ENCODE data around the gene PARN.
"Not testable (repeated sequence)": the region's sequence is repeated elsewhere in the genome, so short reads cannot be mapped to it uniquely, and the experiment has no call there.

PARN gene

GRCh38 chr16:14574698-14575415 is 55.2 kb downstream of the PARN start:
- DNase-seq (ENCODE audit: low spot score) = not testable (repeated sequence)

GRCh38 chr16:14572535-14572934 is 57.5 kb downstream of the PARN start:
- no peak for DNase-seq (ENCODE audit: low spot score)

GRCh38 chr16:14569213-14569612 is 60.8 kb downstream of the PARN start:
- DNase-seq (ENCODE audit: low spot score) = no peak

- DNase-seq (ENCODE audit: low spot score) = no peak
Measured at GRCh38 chr16:14566599-14566998, 63.5 kb downstream of the PARN start.

- no peak for DNase-seq (ENCODE audit: low spot score)
Measured at GRCh38 chr16:14565688-14566025, 64.4 kb downstream of the PARN start.

GRCh38 chr16:14564861-14565687 is 65.0 kb downstream of the PARN start:
- DNase-seq (ENCODE audit: low spot score) = no peak

- DNase-seq (ENCODE audit: low spot score) = no peak
Measured at GRCh38 chr16:14564323-14564722, 65.7 kb downstream of the PARN start.

GRCh38 chr16:14562691-14563491 is 67.2 kb downstream of the PARN start:
- no peak for DNase-seq (ENCODE audit: low spot score)

- DNase-seq (ENCODE audit: low spot score) = no peak
Measured at GRCh38 chr16:14560523-14560922, 69.5 kb downstream of the PARN start.

GRCh38 chr16:14559809-14560241 is 70.2 kb downstream of the PARN start:
- DNase-seq (ENCODE audit: low spot score) = no peak

- DNase-seq (ENCODE audit: low spot score) = no peak
Measured at GRCh38 chr16:14553447-14553846, 76.6 kb downstream of the PARN start.

- DNase-seq (ENCODE audit: low spot score) = no peak
Measured at GRCh38 chr16:14549789-14550153, 80.3 kb downstream of the PARN start.

- DNase-seq (ENCODE audit: low spot score) = no peak
Measured at GRCh38 chr16:14548933-14549788, 80.9 kb downstream of the PARN start.

GRCh38 chr16:14545346-14545884 is 84.6 kb downstream of the PARN start:
- DNase-seq (ENCODE audit: low spot score) = no peak

- DNase-seq (ENCODE audit: low spot score) = not testable (repeated sequence)
Measured at GRCh38 chr16:14544846-14545245, 85.2 kb downstream of the PARN start.

- no peak for DNase-seq (ENCODE audit: low spot score)
Measured at GRCh38 chr16:14539631-14540030, 90.4 kb downstream of the PARN start.

GRCh38 chr16:14539156-14539555 is 90.9 kb downstream of the PARN start:
- DNase-seq (ENCODE audit: low spot score) = no peak

- DNase-seq (ENCODE audit: low spot score) = no peak
Measured at GRCh38 chr16:14538604-14539003, 91.5 kb downstream of the PARN start.

GRCh38 chr16:14531613-14532012 is 98.4 kb downstream of the PARN start:
- no peak for DNase-seq (ENCODE audit: low spot score)

GRCh38 chr16:14531101-14531500 is 99.0 kb downstream of the PARN start:
- no peak for DNase-seq (ENCODE audit: low spot score)

- DNase-seq (ENCODE audit: low spot score) = no peak
Measured at GRCh38 chr16:14530046-14530445, 100.0 kb downstream of the PARN start.

Measured in HuH-7.5 (cell line).